Measurements from ENCODE around the gene INPP4A. TPM values are rescaled to one million over a fixed set of nuclear protein-coding genes. Genes with fewer than 3 reads are reported as not detected.

The INPP4A gene
- polyA plus RNA-seq, 1 donor (not counting 4 experiments of a cell fraction or from before 2014, with no cell fraction given) = 10.7 TPM

DNA sequence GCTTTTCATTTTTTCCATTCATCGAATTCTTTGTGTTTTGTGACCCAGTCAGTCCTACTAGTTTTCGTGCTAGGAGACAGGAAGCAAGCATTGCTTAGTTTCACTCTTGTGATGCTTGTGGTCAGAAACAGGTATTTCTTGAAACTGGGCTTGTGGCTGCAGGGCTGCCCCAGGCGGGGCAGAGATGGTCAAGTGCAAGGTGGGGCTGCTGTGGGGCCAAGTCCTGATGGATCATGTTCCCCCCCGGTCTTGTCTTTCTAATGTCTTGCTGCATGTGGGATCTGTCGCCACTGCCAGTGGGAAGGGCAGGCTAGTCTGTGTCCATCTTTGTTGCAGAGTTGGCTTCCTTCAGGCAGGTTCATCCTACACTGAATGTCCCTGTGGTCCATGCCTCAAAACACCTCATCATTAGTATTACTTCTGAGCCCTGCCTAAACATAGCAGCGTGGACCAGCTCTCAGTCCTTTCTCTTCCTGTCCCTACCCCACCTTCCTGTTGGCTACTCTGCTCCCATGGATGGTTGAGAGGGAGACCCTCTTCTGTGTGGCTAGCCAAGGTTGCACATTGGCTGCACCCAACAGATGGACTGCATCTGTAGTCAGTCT lies 38.7 kb downstream of the INPP4A start:
- no peak for TF ChIP-seq EZH2 (IDR thresholded peaks at IDR 0.05; ENCODE audit: low read length)
- TF ChIP-seq, protein P1, sequence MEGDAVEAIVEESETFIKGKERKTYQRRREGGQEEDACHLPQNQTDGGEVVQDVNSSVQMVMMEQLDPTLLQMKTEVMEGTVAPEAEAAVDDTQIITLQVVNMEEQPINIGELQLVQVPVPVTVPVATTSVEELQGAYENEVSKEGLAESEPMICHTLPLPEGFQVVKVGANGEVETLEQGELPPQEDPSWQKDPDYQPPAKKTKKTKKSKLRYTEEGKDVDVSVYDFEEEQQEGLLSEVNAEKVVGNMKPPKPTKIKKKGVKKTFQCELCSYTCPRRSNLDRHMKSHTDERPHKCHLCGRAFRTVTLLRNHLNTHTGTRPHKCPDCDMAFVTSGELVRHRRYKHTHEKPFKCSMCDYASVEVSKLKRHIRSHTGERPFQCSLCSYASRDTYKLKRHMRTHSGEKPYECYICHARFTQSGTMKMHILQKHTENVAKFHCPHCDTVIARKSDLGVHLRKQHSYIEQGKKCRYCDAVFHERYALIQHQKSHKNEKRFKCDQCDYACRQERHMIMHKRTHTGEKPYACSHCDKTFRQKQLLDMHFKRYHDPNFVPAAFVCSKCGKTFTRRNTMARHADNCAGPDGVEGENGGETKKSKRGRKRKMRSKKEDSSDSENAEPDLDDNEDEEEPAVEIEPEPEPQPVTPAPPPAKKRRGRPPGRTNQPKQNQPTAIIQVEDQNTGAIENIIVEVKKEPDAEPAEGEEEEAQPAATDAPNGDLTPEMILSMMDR (optimal IDR thresholded peaks at IDR 0.05 in 1 of 3, IDR thresholded peaks at IDR 0.05 in 1 of 3, conservative IDR thresholded peaks at IDR 0.05 in 1 of 3; ENCODE audit: extremely low read depth in 1 of 3, insufficient read depth in 2 of 3, low read length in 3 of 3) = no peak
- no peak for FAIRE-seq
- no peak overlapping the region for H3K4me3 ChIP-seq (ENCODE audit: control insufficient read depth in 2 of 3, extremely low read depth in 1 of 3, insufficient read depth in 2 of 3, low read depth in 1 of 3, low read length in 3 of 3)
- peaks cover 27% of the 10 kb centered on the region for H3K4me1 ChIP-seq (ENCODE audit: control insufficient read depth, extremely low read depth, insufficient read depth, low read length)
- H3K9ac ChIP-seq (ENCODE audit: control insufficient read depth, extremely low read depth, insufficient read depth, low read length) = no peak overlapping the region
- peaks cover 11% of the 10 kb centered on the region for H4K20me1 ChIP-seq (ENCODE audit: control insufficient read depth, extremely low read depth, insufficient read depth, low read length)
- H3K9me1 ChIP-seq (ENCODE audit: control insufficient read depth, extremely low read depth, insufficient read depth, low read length) = peaks cover 3% of the 10 kb centered on the region
- DNase-seq (ENCODE audit: low read depth, low spot score) = no peak
- no peaks in the 10 kb centered on the region for H3K36me3 ChIP-seq (ENCODE audit: control insufficient read depth in 2 of 2, extremely low read depth in 1 of 2, insufficient read depth in 2 of 2, low read length in 2 of 2)
- no peaks in the 10 kb centered on the region for H3K27me3 ChIP-seq (ENCODE audit: control insufficient read depth, extremely low read depth, insufficient read depth, low read length)
- H3K27ac ChIP-seq (ENCODE audit: control insufficient read depth, insufficient read depth, low read length) = no peak overlapping the region
- dilution Hi-C loops (cut with MboI; ENCODE audit: extremely low pct_ligation_motif_present, low sequenced_read_pairs) = no loop called here
- H2AFZ ChIP-seq (ENCODE audit: control insufficient read depth, low read length) = no peak overlapping the region
- peaks cover 16% of the 10 kb centered on the region for H3K79me2 ChIP-seq (ENCODE audit: control insufficient read depth, insufficient read depth, low read length)
- no peaks in the 10 kb centered on the region for H3K9me3 ChIP-seq (ENCODE audit: control insufficient read depth, low read depth, low read length)
- H3K4me2 ChIP-seq (ENCODE audit: control insufficient read depth, extremely low read depth, insufficient read depth, low read depth, low read length) = no peak overlapping the region

DNA sequence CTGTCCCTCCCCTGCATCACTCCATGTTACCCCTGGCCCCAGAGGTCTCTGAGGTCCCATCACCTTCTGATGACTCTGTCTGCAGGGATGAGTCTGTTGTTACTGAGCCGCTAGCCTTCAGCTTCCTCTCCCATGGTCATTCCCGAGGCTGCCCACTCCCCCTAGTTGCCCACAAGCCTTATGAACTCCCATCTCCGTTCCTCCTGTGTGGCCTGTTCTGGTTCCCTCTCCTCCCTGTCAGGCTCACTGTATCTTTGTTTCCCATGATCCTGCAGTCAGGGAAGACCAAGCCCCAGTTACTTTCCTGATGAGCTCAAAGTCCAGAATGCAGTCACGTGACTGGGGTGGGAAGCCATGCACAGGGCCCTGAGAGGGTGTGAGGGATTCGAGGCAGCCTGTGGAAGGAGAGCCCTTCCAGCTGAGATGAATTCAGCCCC lies 39.5 kb downstream of the INPP4A start:
- no peak overlapping the region for H3K27ac ChIP-seq (ENCODE audit: control insufficient read depth, insufficient read depth, low read length)
- H3K9me3 ChIP-seq (ENCODE audit: control insufficient read depth, low read depth, low read length) = no peaks in the 10 kb centered on the region
- H3K4me3 ChIP-seq (ENCODE audit: control insufficient read depth in 2 of 3, extremely low read depth in 1 of 3, insufficient read depth in 2 of 3, low read depth in 1 of 3, low read length in 3 of 3) = no peak overlapping the region
- DNase-seq (ENCODE audit: low read depth, low spot score) (no peak), FAIRE-seq (no peak)
- no peaks in the 10 kb centered on the region for H3K27me3 ChIP-seq (ENCODE audit: control insufficient read depth, extremely low read depth, insufficient read depth, low read length)
- peaks cover 25% of the 10 kb centered on the region for H3K4me1 ChIP-seq (ENCODE audit: control insufficient read depth, extremely low read depth, insufficient read depth, low read length)
- dilution Hi-C loops (cut with MboI; ENCODE audit: extremely low pct_ligation_motif_present, low sequenced_read_pairs) = no loop called here
- no peaks in the 10 kb centered on the region for H3K36me3 ChIP-seq (ENCODE audit: control insufficient read depth in 2 of 2, extremely low read depth in 1 of 2, insufficient read depth in 2 of 2, low read length in 2 of 2)
- TF ChIP-seq EZH2 (IDR thresholded peaks at IDR 0.05; ENCODE audit: low read length) = no peak
- TF ChIP-seq, protein P1 (optimal IDR thresholded peaks at IDR 0.05 in 1 of 3, IDR thresholded peaks at IDR 0.05 in 1 of 3, conservative IDR thresholded peaks at IDR 0.05 in 1 of 3; ENCODE audit: extremely low read depth in 1 of 3, insufficient read depth in 2 of 3, low read length in 3 of 3) = no peak
- peaks cover 3% of the 10 kb centered on the region for H3K9me1 ChIP-seq (ENCODE audit: control insufficient read depth, extremely low read depth, insufficient read depth, low read length)
- H4K20me1 ChIP-seq (ENCODE audit: control insufficient read depth, extremely low read depth, insufficient read depth, low read length) = peaks cover 11% of the 10 kb centered on the region
- H3K4me2 ChIP-seq (ENCODE audit: control insufficient read depth, extremely low read depth, insufficient read depth, low read depth, low read length) = no peak overlapping the region
- no peak overlapping the region for H3K9ac ChIP-seq (ENCODE audit: control insufficient read depth, extremely low read depth, insufficient read depth, low read length)
- H2AFZ ChIP-seq (ENCODE audit: control insufficient read depth, low read length) = no peak overlapping the region
- H3K79me2 ChIP-seq (ENCODE audit: control insufficient read depth, insufficient read depth, low read length) = peaks cover 16% of the 10 kb centered on the region
